H54 (cell line): Measurements from ENCODE around the gene OR9A2.

Experiments
- DNase-seq: peaks from one replicate; pipeline ENCODE4 v3.0.0; 2011; ENCODE audit warnings: low spot score, mixed read lengths; ENCODE audit not compliant: insufficient read length
- FAIRE-seq: peaks from 3 replicates; lab custom pipeline; 2011; peaks lifted over from hg19 to GRCh38; lab: Jason Lieb, UNC
- POLR2A ChIP-seq: IDR thresholded peaks from 2 replicates; pipeline ENCODE4 v1.6.1; 2011; ENCODE audit warnings: low read depth, mild to moderate bottlenecking, low read length

The OR9A2 gene, protein sequence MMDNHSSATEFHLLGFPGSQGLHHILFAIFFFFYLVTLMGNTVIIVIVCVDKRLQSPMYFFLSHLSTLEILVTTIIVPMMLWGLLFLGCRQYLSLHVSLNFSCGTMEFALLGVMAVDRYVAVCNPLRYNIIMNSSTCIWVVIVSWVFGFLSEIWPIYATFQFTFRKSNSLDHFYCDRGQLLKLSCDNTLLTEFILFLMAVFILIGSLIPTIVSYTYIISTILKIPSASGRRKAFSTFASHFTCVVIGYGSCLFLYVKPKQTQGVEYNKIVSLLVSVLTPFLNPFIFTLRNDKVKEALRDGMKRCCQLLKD

DNA sequence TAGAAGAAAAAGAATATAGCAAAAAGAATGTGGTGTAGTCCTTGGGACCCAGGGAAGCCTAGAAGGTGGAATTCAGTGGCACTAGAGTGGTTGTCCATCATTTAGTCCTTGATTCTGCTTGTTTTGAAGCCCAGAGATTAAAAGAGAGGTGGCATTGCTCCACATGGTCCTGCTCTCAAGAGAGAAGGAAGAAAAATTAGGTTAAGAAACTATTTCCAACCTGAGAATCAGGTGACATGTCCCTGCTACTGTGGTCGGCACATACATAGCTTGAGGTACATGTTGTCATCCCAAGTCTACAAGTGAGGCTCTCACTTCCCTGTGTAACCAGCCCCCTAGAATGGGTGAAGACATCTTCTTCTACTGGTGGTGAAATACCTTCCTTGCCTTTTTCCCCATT lies at the start of gene OR9A2:
TSS of gene OR9A2 (minus strand) at position 101 of the 400 bp plus-strand sequence. CDS start at position 101, 0 bp downstream.
- no peak for DNase-seq
- FAIRE-seq = no peak
- TF ChIP-seq POLR2A = no peak

DNA sequence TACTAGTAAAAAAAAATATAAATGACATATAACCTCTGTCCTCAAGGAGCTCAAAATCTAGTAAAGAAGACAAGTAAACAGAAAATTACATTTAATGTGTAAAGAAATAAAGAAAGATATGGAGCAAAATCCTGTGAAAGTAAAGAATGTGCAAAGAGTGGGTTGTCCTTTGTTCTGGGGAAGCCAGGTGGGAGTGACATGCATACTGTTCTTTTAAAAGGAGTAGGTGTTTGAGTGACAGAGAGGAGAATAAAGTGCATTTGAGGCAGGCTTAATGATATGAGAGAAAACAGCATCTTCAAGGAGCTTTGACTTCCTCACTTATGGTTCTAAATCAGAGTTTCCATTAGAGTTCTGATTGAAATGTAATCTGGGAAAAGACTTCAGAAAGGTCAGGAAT lies 47.2 kb upstream of the OR9A2 start:
- FAIRE-seq (no peak), DNase-seq (no peak)
- TF ChIP-seq POLR2A = no peak

DNA sequence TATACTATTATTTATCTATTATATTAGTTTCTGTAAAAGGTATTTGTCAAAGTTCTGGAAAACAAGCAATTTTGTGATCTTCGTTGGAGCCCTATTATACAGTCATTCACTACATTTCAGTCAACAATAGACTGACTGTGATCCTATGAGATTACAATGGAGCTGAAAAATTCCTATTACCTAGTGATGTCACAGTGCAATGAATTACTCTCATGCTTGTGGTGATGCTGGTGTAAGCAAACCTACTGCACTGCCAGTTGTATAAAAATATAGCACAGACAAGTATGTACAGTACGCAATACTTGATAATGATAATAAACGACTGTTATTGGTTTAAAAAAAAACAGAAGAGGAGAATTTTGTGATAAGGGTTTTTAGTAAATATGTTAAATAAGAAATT lies 46.6 kb upstream of the OR9A2 start:
- FAIRE-seq (no peak), DNase-seq (no peak)
- TF ChIP-seq POLR2A = no peak

DNA sequence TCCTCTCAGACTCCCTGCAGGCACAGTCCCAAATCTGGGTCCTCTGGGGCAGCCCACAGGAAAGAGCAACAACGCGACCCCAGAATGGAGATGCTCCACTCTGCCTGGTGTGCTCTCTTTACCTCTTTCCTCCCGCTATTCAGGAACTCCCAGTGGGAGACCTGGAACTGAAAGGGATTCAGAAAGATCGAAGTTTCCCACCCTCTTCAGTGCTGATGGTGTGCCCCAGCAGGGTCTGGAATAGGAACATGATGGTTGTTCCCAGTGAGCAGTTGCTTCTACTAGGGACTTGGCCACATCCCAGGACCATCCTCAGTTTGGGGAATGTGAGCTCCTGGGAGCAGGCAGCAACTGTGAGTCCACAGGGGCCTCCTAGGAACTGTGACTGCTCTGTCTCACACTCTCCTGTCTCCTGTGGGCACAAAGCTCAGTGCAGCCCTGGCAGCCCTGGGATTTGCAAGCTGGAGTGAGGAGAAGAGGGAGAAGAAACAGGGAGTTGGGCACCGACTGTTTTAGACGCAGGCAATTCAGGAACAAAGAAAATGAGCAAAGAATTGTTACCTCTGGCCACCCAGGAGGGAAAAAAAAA lies 43.1 kb upstream of the OR9A2 start:
- no peak for FAIRE-seq
- no peak for DNase-seq
- TF ChIP-seq POLR2A = no peak

DNA sequence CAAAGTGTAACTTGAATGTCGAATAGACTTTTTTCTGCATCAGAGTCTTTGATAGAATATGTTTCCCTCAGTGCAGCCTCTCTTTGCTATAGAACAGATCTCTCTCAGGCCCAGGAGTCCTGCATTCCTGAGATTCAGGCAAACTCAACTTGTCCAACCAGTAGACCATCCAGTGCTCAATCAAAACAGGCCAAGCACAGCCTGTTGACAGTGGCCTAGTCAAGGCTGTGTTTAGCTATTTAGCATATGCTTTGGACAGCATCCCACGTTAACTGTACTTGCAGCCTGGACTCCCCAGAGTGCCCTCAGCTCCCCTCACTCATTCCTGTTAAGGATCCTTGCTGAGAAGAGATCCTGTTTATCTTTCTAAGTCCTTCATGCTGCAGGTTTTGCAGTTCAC lies 41.5 kb upstream of the OR9A2 start:
- TF ChIP-seq POLR2A = no peak
- FAIRE-seq (no peak), DNase-seq (no peak)

DNA sequence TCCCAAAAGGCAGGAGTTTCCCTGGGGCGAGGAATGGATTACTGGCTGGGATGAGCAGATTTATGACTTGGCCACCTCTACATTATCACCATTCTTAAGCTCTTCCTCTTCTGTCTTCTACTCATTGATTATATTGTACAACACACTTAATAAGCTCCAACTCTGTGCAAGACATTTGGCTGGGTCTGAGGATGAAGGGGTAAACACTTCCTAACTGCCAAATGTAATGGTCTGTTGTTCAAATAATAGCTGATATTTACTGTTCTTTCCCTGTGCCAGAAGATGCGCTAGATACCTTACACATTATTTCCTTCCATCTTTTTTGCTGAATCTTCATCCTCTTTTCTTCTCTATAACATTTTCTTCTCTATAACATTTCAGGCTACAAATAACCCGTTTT lies 36.8 kb upstream of the OR9A2 start:
- FAIRE-seq = no peak

DNA sequence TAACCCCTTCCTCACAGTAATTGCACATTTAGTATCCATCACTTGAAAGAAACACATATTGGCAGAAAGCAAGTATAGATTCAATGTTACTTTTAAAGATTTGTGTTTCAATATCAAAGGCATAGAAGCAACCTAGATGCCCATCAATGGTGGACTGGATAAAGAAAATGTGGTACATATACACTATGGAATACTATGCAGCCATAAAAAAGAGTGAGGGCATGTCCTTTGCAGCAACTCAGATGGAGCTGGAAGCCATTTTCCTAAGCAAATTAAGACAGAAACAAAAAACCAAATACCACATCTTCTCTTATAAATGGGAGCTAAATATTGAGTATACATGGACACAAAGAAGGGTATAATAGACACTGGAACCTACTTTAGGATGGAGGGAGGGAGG lies 28.8 kb upstream of the OR9A2 start:
- FAIRE-seq = no peak
- TF ChIP-seq POLR2A = no peak

More for the DNA sequence above, 36.8 kb upstream of the OR9A2 start:
- TF ChIP-seq POLR2A = no peak
- no peak for DNase-seq

DNA sequence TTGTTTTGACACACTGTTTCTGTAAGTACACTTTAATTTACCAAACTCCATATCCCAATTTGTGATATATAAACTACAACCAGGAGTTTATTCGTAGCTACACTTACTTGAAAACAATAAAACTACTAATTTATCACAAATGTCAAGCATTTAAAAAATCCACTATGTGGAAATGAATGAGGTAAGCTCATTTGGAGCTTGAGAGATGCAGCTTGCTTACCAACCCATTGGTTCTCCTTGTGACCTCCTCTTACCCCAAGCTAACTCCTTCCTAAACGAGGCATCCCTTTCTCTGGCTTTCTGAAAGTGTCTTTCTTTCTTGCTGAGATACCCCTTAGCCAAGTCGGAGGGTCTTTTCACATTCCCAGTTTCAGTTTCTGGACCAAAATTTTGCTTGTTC lies 27.7 kb upstream of the OR9A2 start:
- FAIRE-seq (no peak), DNase-seq (no peak)
- TF ChIP-seq POLR2A = no peak

More for the DNA sequence above, 28.8 kb upstream of the OR9A2 start:
- no peak for DNase-seq

DNA sequence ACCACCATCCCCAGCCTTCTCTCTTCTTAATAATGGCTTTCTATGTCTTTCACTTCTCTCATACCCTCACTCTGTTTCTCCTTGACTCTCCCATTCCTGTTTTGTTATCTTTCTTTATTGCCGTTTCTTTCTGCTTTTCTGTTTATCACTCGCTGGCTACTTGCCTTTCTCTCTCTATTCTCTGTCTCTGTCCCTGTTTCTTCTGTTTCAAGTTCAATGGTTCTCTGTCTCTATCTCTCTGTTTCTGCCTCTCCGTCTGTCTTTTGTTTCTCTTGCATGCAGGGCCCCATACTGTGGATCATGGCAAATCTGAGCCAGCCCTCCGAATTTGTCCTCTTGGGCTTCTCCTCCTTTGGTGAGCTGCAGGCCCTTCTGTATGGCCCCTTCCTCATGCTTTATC lies 25.1 kb upstream of the OR9A2 start, which contains the start of gene OR6V1:
TSS of gene OR6V1 (plus strand) at position 301 of the 400 bp plus-strand sequence. CDS start at position 301, 0 bp downstream.
- FAIRE-seq (no peak), DNase-seq (no peak)
- no peak for TF ChIP-seq POLR2A

DNA sequence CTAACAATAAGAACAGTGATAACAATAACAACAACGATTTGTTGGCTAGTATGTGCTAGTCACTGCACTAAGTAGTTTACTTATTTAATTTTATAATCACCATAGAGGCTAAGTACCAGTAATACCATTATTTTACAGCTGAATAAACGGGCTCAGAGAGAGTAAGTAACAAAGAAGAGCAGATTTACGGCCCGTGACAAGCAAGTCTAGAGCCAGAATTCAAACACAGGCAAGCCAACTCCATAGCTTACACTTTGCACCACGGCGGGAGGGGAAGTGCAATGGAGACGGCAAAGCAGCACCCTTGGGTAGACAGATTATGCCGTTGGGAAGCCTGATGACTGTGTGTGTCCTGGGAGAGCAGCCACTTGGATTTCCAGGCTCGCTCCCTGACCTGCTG lies 24.0 kb upstream of the OR9A2 start:
- DNase-seq = no peak
- FAIRE-seq = no peak
- TF ChIP-seq POLR2A = no peak

DNA sequence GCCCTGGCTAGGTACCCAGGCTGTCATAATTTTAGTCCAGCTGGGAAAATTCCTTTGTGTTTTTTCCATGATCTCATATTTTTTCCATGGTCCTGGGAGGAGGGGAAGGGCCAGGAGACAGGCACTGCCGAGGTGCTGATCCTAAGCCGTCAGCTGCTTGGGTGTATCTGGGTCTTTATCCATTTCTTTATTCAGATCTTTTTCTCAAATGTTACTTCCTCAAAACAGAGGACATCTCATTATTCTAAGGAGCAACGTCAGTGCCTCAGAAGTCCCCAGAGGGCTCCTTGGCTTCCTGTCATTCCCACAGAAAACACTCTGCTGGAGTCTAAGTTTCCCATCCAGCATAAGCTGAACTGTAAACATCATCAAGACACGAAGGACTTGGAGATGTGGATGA lies 22.4 kb upstream of the OR9A2 start:
- FAIRE-seq = no peak
- no peak for TF ChIP-seq POLR2A

DNA sequence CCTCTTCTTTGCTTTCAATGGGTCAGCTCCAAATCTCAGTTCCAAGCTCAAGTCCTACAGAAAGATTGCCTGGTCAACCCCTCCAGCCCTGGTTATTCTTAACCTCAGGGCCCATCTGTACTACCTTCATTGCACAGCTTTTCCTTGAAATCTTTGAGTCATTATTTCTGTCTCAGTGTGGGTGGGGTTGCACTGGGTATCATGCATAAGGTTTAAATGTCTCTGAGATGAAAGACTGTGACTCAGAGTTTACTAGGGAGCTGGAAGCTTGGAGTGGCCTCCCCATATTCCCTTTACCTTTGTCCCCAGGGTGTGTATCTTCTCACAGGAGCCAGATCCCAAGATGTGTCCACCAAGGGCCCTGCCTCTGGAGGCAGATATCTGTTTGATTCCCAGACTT lies 21.9 kb upstream of the OR9A2 start:
- FAIRE-seq = no peak
- no peak for DNase-seq
- TF ChIP-seq POLR2A = no peak

More for the DNA sequence above, 22.4 kb upstream of the OR9A2 start:
- DNase-seq = no peak

DNA sequence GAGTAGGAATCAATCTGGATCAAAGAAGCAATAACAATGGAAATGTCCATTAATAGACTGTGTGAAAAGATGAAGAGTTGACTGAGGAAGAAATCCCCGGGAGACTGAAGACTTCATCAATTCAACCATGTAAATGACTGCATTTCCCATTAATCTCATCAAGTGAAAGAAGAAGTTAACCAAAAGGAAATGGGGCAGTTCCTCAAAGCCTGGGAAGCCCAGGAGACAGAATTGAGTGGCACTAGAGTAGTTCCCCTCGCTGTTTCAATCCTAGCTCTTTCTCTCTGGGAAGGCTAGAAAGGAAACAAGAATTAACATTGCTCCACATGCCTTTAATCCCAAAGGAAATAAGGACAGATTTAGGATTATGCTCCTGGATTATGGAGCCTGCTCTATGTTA lies 20.4 kb upstream of the OR9A2 start:
- no peak for TF ChIP-seq POLR2A
- no peak for FAIRE-seq

DNA sequence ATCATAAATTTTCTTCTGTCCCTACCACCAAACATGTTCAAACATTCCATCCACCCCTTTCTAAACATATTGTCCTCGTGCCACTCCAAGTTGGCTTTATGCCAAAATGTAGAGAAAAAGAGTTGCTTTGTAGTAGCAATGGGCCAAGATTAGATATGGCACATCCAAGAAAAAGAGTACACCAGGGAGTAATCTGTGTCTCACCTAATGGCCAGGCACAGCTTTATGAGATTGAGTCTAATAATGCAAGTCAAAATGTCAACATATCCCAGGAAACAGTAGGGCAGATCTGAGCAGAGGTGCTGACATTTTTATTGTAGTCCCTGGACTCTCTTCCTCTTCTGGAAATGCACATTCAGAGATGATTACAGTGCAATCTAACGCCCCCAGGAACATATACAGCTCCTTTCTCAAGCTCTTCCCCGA lies 19.5 kb upstream of the OR9A2 start:
- no peak for TF ChIP-seq POLR2A
- DNase-seq (no peak), FAIRE-seq (no peak)

More for the DNA sequence above, 20.4 kb upstream of the OR9A2 start:
- no peak for DNase-seq

DNA sequence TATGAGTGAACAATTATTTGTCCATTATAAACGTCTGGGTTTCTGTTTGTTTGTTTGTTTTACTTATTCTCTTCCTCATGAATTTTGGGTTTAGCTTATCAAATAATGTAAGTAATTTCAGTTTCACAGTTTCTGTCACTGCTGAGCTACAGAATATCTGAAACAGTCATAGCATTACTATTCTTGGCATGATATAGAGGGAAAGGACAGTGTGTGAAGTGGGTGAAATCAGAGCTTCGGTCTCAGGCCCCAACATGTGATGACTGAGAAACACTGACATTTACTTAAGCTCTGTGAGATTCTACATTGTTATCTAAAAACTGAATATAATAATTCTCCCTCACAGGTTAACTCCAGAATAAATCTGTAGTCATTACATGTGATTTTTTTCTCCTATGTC lies 16.5 kb upstream of the OR9A2 start:
- no peak for FAIRE-seq

More for the DNA sequence above, 16.5 kb upstream of the OR9A2 start:
- no peak for TF ChIP-seq POLR2A
- no peak for DNase-seq
